Measurements from ENCODE around the gene FIGLA.
A peak's percentile ranks its signal among the peaks of the same experiment; 100 is the strongest.
"Not testable (repeated sequence)": the region's sequence is repeated elsewhere in the genome, so short reads cannot be mapped to it uniquely, and the experiment has no call there.

FIGLA gene

DNA sequence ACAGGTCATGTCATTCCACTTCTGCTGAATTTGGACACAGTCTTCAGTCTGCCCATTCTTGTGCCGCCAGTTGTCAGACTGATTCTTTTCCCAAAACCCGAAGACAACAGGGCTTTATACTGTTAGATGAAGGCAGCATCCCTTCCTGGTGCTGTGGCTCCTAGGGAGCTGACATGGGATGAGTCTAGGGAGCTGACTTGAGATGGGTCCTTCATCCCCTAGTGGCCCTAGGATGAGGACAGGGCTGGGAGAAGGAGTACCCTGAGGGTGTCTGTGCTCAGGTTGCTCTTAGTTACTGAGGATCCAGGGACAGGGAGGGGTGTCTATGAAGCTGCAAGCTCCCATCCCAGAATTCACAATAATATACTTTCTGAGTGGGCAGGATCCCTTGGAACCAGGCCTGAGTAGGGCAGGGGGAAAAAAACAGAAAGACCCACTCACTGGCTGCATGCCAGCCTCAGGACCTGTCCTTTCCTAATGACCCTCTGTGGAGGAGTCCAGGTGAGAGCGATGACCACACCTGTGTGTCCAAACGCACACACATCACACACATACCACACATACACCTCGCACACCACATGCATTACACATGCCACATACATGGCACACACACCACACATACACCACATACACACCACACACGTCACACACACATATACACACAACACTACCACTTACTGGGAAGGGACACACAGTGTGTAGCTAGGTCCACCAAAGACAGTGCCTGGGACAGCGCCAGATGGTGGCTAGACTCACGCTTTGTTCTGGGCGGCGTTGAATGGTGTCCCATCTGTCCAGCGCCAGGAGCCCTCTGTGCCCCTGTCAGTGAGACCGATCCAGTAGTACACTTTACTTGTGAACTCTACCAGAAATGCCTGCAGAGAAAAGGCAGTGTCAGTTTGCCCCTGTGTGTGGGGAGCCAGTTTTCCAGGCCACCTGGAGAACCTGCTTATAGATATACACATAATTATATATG is 18.8 kb upstream of the FIGLA start:
- no peak for DNase-seq (ENCODE audit: low read depth)

GRCh38 chr2:70807828-70808118 is 17.3 kb upstream of the FIGLA start:
- DNase-seq (ENCODE audit: low read depth): no peak

- no peak for DNase-seq (ENCODE audit: low read depth)
These were observed 16.8 kb upstream of the FIGLA start for GRCh38 chr2:70807102-70807827.

DNA sequence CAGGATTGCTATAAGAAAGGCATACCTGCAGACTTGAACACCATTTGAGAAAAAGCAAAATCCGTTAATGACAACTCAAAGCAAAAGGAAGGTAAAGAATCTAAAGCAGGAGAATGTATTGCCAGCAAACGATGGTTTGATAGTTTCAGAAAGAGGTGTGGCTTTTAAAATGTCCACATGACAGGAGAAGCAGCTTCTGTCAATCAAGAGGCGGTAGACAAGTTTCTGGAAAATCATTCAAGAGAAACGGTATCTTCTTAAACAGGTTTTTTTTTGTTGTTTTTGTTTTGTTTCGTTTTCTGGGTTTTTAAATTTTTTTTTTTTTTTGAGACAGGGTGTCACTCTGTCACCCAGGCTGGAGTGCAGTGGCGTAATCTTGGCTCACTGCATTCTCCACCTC is 16.2 kb upstream of the FIGLA start:
- DNase-seq (ENCODE audit: low read depth): no peak

DNA sequence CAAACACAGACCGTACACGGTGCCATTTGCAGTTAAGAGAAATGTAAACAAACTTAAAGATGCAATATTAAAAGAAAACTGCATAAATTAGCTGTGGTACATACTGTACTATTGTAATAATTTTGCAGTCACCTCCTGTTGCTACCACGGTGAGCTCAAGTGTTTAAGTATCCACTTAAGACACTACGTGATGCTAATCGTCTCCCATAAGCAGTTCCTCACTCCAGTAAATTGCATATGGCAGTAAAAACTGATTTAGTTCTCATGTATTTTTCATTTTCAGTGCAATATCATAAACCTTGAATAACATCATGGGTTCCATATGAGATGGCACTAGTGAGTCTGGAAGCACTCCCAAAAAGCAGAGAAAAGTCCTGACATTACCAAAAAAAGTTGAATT is 15.6 kb upstream of the FIGLA start:
- DNase-seq (ENCODE audit: low read depth): no peak

GRCh38 chr2:70801607-70802263 is 11.3 kb upstream of the FIGLA start:
- DNase-seq (ENCODE audit: low read depth): no peak

- no peak for DNase-seq (ENCODE audit: low read depth)
These were observed 9.3 kb upstream of the FIGLA start for GRCh38 chr2:70799706-70800105.

DNA sequence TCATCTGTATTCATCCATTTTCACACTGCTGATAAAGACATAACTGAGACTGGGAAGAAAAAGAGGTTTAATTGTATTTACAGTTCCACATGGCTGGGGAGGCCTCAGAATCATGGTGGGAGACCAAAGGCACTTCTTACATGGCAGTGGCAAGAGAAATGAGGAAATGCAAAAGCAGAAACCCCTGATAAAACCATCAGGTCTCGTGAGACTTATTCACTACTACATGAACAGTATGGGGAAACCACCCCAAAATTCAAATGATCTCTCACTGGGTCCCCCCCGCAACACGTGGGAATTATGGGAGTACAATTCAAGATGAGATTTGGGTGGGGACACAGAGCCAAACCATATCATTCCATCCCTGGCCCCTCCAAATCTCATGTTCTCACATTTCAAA is 7.6 kb upstream of the FIGLA start:
- DNase-seq (ENCODE audit: low read depth): not testable (repeated sequence)

DNA sequence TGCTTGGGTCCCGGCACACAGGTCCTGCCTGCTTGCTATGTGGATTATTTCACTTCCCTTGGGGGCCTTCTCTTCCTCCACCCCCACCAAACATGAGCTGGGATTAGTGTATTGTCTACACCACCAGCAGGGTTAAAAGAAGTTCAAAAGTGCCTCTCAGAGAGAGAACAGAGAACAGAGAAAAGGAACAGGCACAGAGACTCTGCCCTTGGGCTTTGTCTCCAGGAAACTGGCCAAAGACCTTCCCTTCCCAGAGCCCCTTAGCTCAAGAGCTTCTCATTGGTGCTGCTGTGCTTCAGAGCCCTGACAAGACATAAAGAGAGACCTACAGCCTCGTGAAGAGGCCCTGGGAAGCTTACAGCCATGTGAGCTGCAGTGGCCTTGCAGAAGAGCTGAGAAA is 7.1 kb upstream of the FIGLA start:
- DNase-seq (ENCODE audit: low read depth): no peak

GRCh38 chr2:70796262-70796661 is 5.8 kb upstream of the FIGLA start:
- DNase-seq (ENCODE audit: low read depth): no peak

- no peak for DNase-seq (ENCODE audit: low read depth)
These were observed 4.9 kb upstream of the FIGLA start for GRCh38 chr2:70795164-70795995.

GRCh38 chr2:70793450-70793849 is 3.0 kb upstream of the FIGLA start:
- no peak for DNase-seq (ENCODE audit: low read depth)

- DNase-seq (ENCODE audit: low read depth): peak; percentile 17
These were observed 923 bp downstream of the FIGLA start for GRCh38 chr2:70789304-70790135.

- DNase-seq (ENCODE audit: low read depth): no peak
These were observed 5.1 kb downstream of the FIGLA start for GRCh38 chr2:70785137-70785911.

- DNase-seq (ENCODE audit: low read depth): no peak
These were observed 6.1 kb downstream of the FIGLA start for GRCh38 chr2:70784320-70784719.

DNA sequence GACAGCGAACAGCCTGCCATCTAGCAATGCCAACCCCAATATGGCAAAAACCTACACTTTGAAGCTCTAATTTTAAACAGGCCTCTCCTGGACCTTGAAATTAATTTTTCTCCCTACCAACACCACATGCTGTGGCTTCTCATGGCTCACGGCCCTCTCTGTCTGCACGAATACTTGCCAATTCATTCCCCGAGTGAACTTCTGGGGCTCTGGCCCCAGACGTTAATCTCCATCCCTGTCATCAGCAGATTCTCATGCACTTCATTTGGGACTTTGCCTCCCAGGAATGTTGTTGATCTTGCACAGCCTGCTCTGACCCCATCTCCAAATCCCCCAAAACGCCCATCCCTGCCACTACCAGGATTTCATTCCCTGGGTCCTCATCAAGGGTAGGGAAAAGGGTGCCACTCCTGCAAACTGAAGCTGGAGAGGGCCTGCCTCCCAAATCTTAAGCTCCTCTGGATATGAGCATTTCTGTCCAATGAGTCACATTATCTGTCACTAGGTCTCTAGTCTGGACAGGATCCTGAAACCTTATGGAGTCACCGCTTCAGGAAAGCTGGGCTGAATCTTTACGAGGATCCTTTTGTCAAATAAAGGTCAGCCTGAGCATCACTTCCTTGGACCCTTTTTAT is 10.4 kb downstream of the FIGLA start:
- DNase-seq (ENCODE audit: low read depth): peak; percentile 22

GRCh38 chr2:70779491-70779890 is 11.0 kb downstream of the FIGLA start:
- no peak for DNase-seq (ENCODE audit: low read depth)

DNA sequence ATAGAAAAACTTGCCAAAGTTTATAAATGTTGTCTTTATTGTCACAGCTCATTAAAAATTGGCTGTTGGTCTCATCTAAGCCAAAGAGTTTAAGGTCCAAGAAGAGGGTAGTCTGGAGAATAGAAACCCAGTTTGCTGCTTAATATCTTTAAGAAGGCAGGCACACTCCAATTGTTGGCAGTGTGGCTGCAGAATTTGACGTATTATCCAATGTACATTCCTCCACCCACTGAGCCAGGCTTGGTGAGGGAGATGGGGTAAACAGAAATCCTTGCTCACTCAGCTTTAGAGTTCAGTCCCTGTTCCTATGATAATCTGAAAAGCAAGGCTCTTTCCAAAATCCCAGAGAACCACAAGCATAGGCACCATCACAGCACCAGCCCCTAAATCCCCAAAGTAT is 11.8 kb downstream of the FIGLA start:
- DNase-seq (ENCODE audit: low read depth): no peak

- no peak for DNase-seq (ENCODE audit: low read depth)
These were observed 13.0 kb downstream of the FIGLA start for GRCh38 chr2:70777450-70777849.

GRCh38 chr2:70776266-70776665 is 14.2 kb downstream of the FIGLA start:
- no peak for DNase-seq (ENCODE audit: low read depth)
